Gastrocnemius medialis (tissue), 4 donors: Measurements from ENCODE around the gene STK11IP. TPM values are rescaled to one million over a fixed set of nuclear protein-coding genes. Genes with fewer than 3 reads are reported as not detected.

Experiments used
- ATAC-seq, 2 donors: fragments of 150-250 bp; one replicate each; pipeline ENCODE4 v1.9.1; 2016
- DNase-seq, 2 donors: peaks; one replicate each; pipeline ENCODE4 v3.0.0-alpha.2; 2019
- H3K27ac ChIP-seq, 4 donors: fragments of 200-600 bp; sonication (generic); 1 replicate in 1 of 4; 2 replicates in 3 of 4; pipeline ENCODE4 v1.5.1; 2016 to 2018; ENCODE audit warnings: mild to moderate bottlenecking in 2 of 4, moderate library complexity in 1 of 4
- H3K27me3 ChIP-seq, 3 donors: fragments of 200-600 bp; sonication (generic) in 2 of 3; 1 replicate in 1 of 3; 2 replicates in 2 of 3; pipeline versions ENCODE4 v1.5.1 to v1.6.0; 2016 to 2019; ENCODE audit warnings: mild to moderate bottlenecking in 1 of 3, moderate library complexity in 1 of 3
- H3K36me3 ChIP-seq, 2 donors: fragments of 200-600 bp; sonication (generic) in 1 of 2; one replicate each; pipeline ENCODE4 v1.5.1; 2017 to 2018
- H3K4me1 ChIP-seq, 2 donors: fragments of 200-600 bp; sonication (generic) in 1 of 2; one replicate each; pipeline ENCODE4 v1.5.1; 2016 to 2017; ENCODE audit warnings: mild to moderate bottlenecking in 2 of 2
- H3K4me3 ChIP-seq, 4 donors: fragments of 200-600 bp; sonication (generic) in 3 of 4; 1 replicate in 1 of 4; 2 replicates in 3 of 4; pipeline ENCODE4 v1.5.1; 2016 to 2019; ENCODE audit warnings: mild to moderate bottlenecking in 2 of 4
- H3K9me3 ChIP-seq, 3 donors: fragments of 200-600 bp; sonication (generic) in 2 of 3; 1 replicate in 1 of 3; 2 replicates in 2 of 3; pipeline ENCODE4 v1.5.1; 2016 to 2019
- CTCF ChIP-seq, 5 experiments: fragments of 450-650 bp in 3 of 5; fragments of 200-600 bp in 2 of 5; sonication (generic) in 2 of 5; IDR thresholded peaks in 4 of 5; conservative IDR thresholded peaks in 1 of 5; 1 replicate in 4 of 5; 2 replicates in 1 of 5; pipeline ENCODE4 v1.5.1; 2016 to 2019; ENCODE audit warnings: antibody characterized with exemption in 5 of 5, mild to moderate bottlenecking in 3 of 5, moderate library complexity in 3 of 5
- POLR2A ChIP-seq, 2 donors: fragments of 450-650 bp; IDR thresholded peaks; one replicate each; pipeline ENCODE4 v1.6.1; 2017; ENCODE audit warnings: antibody characterized with exemption in 2 of 2, mild to moderate bottlenecking in 2 of 2, moderate library complexity in 2 of 2
- in situ Hi-C, 4 donors: fragments of 200-750 bp; cut with MboI; loops; one replicate each; pipeline versions ENCODE4 v1.15.0 to v1.8.0; 2017; ENCODE audit warnings: low sequenced_read_pairs in 4 of 4
- intact Hi-C: fragments of 100-400 bp; cut with DNase I; formaldehyde crosslinking; loops from one replicate; pipeline ENCODE4 v1.15.1; 2023; ENCODE audit warnings: low total_unique reads
- total RNA-seq, 4 donors: library from RNA; depleted of rRNA; stranded (reverse); fragments of >200 nt; gene quantifications; one replicate each; pipeline versions ENCODE4 v1.1.0 to v1.2.3, GENCODE V29; 2016

The STK11IP gene
- total RNA-seq, 4 donors from 2014 or later = 5.4 to 7.5 (median 6.5) TPM

DNA sequence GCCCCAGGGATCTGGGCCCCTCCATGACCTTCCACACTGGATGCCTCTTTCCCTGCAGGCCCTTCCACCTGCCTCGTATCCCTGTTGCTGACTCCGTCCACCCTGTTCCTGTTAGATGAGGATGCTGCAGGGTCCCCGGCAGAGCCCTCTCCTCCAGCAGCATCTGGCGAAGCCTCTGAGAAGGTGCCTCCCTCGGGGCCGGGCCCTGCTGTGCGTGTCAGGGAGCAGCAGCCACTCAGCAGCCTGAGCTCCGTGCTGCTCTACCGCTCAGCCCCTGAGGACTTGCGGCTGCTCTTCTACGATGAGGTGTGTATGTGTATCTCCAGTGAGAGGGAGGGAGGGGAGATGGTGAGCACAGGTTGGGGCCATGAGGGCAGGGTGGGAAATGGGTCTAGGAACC lies 17.4 kb downstream of the STK11IP start:
- Histone ChIP-seq H3K27me3 (no peaks in the 10 kb centered on the region), H3K4me1 (no peaks in the 10 kb centered on the region), H3K4me3 (no peak overlapping the region), H3K36me3 (peaks cover 0 to 41% of the 10 kb centered on the region in 2 donors), H3K27ac (no peak overlapping the region), H3K9me3 (no peaks in the 10 kb centered on the region)
- ATAC-seq = no peak
- no peak for DNase-seq
- in situ Hi-C loops = no loop called here
- TF ChIP-seq POLR2A (IDR thresholded peaks at IDR 0.05) = no peak
- no peak for TF ChIP-seq CTCF (IDR thresholded peaks at IDR 0.05 in 4 of 5, conservative IDR thresholded peaks at IDR 0.05 in 1 of 5)
- intact Hi-C loops = no loop called here

DNA sequence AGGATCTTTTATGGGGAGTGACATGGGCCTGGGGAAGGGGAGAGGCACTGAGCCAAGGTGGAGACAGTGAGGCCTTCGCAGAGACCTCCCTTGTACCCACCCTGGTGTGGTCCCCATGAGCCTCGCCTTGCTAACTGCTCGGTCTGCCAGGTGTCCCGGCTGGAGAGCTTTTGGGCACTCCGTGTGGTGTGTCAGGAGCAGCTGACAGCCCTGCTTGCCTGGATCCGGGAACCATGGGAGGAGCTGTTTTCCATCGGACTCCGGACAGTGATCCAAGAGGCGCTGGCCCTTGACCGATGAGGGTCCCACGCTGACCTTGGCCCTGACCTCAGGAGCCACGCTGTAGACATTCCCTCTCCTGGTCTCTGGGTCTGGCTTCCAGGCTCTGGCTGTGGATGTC lies 18.2 kb downstream of the STK11IP start:
- Histone ChIP-seq H3K9me3 (no peaks in the 10 kb centered on the region), H3K27ac (no peak overlapping the region), H3K36me3 (peaks cover 0 to 37% of the 10 kb centered on the region in 2 donors), H3K4me3 (no peak overlapping the region), H3K27me3 (no peaks in the 10 kb centered on the region), H3K4me1 (no peaks in the 10 kb centered on the region)
- no peak for TF ChIP-seq POLR2A (IDR thresholded peaks at IDR 0.05)
- no peak for TF ChIP-seq CTCF (IDR thresholded peaks at IDR 0.05 in 4 of 5, conservative IDR thresholded peaks at IDR 0.05 in 1 of 5)
- in situ Hi-C loops = no loop called here
- no peak for DNase-seq
- intact Hi-C loops = no loop called here
- ATAC-seq = no peak

- Histone ChIP-seq H3K9me3 (no peaks in the 10 kb centered on the region), H3K36me3 (peaks cover 0 to 35% of the 10 kb centered on the region in 2 donors), H3K4me1 (no peaks in the 10 kb centered on the region), H3K27ac (no peak overlapping the region), H3K4me3 (no peak overlapping the region), H3K27me3 (no peaks in the 10 kb centered on the region)
- in situ Hi-C loops = no loop called here
- TF ChIP-seq CTCF (IDR thresholded peaks at IDR 0.05 in 4 of 5, conservative IDR thresholded peaks at IDR 0.05 in 1 of 5) (no peak), POLR2A (IDR thresholded peaks at IDR 0.05) (no peak)
- ATAC-seq (no peak), DNase-seq (no peak)
- intact Hi-C loops = no loop called here
Measured at GRCh38 chr2:219616550-219616949, 18.9 kb downstream of the STK11IP start.

DNA sequence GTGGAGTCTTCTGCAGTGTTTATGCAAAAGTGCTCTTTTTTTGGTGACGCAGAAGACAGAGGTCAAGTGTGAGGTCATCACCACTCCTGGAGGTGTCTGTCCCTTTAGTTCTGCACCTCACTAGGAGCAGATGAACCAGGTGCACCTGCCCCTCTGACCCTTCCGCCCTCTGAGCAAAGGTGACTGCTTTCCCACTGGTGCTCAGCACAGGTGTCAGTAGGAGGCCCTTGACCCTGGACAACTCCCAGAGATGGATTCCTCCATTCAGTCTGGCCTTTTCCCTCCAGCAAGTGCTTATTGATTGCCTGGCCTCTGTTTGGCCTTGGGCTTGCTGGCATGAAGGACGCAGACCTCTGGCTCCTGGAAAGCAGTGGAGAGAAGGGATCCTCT lies 21.1 kb downstream of the STK11IP start:
- ATAC-seq (no peak), DNase-seq (no peak)
- H3K27ac ChIP-seq = no peak overlapping the region
- H3K9me3 ChIP-seq = no peaks in the 10 kb centered on the region
- H3K4me3 ChIP-seq = no peak overlapping the region
- peaks cover 0 to 26% of the 10 kb centered on the region in 2 donors for H3K36me3 ChIP-seq
- in situ Hi-C loops = no loop called here
- no peaks in the 10 kb centered on the region for H3K27me3 ChIP-seq
- no peak for TF ChIP-seq CTCF (IDR thresholded peaks at IDR 0.05 in 4 of 5, conservative IDR thresholded peaks at IDR 0.05 in 1 of 5)
- no peak for TF ChIP-seq POLR2A (IDR thresholded peaks at IDR 0.05)
- no peaks in the 10 kb centered on the region for H3K4me1 ChIP-seq
- intact Hi-C loops = no loop called here

GRCh38 chr2:219619235-219619634 lies 21.6 kb downstream of the STK11IP start:
- no peak overlapping the region for H3K27ac ChIP-seq
- intact Hi-C loops = no loop called here
- in situ Hi-C loops = no loop called here
- DNase-seq (no peak), ATAC-seq (no peak)
- no peak overlapping the region for H3K4me3 ChIP-seq
- peaks cover 0 to 21% of the 10 kb centered on the region in 2 donors for H3K36me3 ChIP-seq
- H3K4me1 ChIP-seq = no peaks in the 10 kb centered on the region
- TF ChIP-seq POLR2A (IDR thresholded peaks at IDR 0.05) = no peak
- no peak for TF ChIP-seq CTCF (IDR thresholded peaks at IDR 0.05 in 4 of 5, conservative IDR thresholded peaks at IDR 0.05 in 1 of 5)
- no peaks in the 10 kb centered on the region for H3K9me3 ChIP-seq
- no peaks in the 10 kb centered on the region for H3K27me3 ChIP-seq
